K562 (cell line): ENCODE results near the gene TTC6.

Experiments
- SMAD4 ChIP-seq: fragments of 250-450 bp; sonication (Bioruptor Pico); conservative IDR thresholded peaks from 2 replicates; pipeline ENCODE4 v1.8.0; 2021; ENCODE audit warnings: inconsistent platforms, mild to moderate bottlenecking, moderate library complexity
- TF ChIP-seq, protein P1 (sequence below), 3 experiments: IDR thresholded peaks in 2 of 3; conservative IDR thresholded peaks in 1 of 3; 2 replicates each; pipeline ENCODE4 v1.5.1; 2011 to 2012; ENCODE audit warnings: low read length in 3 of 3, mild to moderate bottlenecking in 3 of 3, control low read depth in 2 of 3, improper control_type of control experiment in 1 of 3, inconsistent platforms in 1 of 3, low read depth in 1 of 3, mixed read lengths in 1 of 3, moderate library complexity in 1 of 3; ENCODE audit not compliant: insufficient read depth in 2 of 3

DNA sequence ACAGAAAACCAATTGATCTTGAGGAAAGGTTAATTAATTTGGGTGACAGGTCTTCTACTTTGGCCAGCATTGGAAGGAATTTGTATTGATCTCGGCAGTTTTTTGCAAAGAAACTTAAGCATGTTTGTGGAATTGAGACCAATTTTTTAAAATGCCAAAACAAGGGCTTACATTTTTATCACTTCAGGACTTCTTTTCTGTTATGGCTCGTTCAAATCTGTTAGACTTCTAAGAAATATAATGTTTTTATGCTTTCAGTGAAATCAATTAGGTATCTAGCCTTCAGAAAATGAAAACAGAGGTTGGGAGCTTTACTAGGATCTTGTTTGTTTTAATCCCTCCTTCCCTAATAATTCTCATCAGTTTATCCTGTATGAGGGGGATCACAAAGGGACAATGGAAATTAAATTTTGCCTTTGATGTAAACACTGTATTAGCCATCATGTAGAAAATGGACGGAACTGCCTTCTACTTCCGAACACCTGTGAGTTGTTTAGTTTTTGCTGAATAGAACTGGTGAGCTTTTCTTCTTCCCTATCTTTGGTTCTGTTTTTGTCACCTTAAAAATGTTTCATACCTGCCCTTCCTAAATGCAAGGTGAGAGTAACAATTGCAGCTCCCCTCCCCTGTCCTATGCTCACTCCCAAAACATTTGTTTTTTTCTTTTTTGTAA, 8.2 kb upstream of the TTC6 start:
- TF ChIP-seq SMAD4 (CRISPR knock-in tag) = no peak
- TF ChIP-seq, protein P1, sequence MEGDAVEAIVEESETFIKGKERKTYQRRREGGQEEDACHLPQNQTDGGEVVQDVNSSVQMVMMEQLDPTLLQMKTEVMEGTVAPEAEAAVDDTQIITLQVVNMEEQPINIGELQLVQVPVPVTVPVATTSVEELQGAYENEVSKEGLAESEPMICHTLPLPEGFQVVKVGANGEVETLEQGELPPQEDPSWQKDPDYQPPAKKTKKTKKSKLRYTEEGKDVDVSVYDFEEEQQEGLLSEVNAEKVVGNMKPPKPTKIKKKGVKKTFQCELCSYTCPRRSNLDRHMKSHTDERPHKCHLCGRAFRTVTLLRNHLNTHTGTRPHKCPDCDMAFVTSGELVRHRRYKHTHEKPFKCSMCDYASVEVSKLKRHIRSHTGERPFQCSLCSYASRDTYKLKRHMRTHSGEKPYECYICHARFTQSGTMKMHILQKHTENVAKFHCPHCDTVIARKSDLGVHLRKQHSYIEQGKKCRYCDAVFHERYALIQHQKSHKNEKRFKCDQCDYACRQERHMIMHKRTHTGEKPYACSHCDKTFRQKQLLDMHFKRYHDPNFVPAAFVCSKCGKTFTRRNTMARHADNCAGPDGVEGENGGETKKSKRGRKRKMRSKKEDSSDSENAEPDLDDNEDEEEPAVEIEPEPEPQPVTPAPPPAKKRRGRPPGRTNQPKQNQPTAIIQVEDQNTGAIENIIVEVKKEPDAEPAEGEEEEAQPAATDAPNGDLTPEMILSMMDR (IDR thresholded peaks at IDR 0.05 in 2 of 3, conservative IDR thresholded peaks at IDR 0.05 in 1 of 3; ENCODE audit: insufficient read depth in 2 of 3, low read depth in 1 of 3, low read length in 3 of 3) = no peak
